Loucy (cell line): Measurements from ENCODE around the gene SYNPO.

Source experiments
- CTCF ChIP-seq: fragments of 200-600 bp; sonication (generic); conservative IDR thresholded peaks from 2 replicates; pipeline ENCODE4 v1.5.1; 2014; ENCODE audit warnings: mild to moderate bottlenecking, antibody characterized with exemption, low read length
- EZH2phosphoT487 ChIP-seq: fragments of 200-600 bp; IDR thresholded peaks from 2 replicates; pipeline ENCODE4 v1.6.1; 2018; ENCODE audit warnings: antibody characterized with exemption, mild to moderate bottlenecking, moderate library complexity, borderline replicate concordance

GRCh38 chr5:150662731-150663516 is 22.5 kb downstream of the SYNPO start:
- TF ChIP-seq CTCF (no peak), EZH2phosphoT487 (no peak)
